Activated naive CD4-positive, alpha-beta T cell treated with anti-CD3 and anti-CD28 coated beads, Interleukin-2, amount 10 ng/mL, durations not matched to agents 5 hours and 36 hours (primary cell): ENCODE measurements around the gene KCNK10. TPM values are rescaled to one million over a fixed set of nuclear protein-coding genes. Genes with fewer than 3 reads are reported as not detected.

Experiments
- total RNA-seq, 2 experiments: library from RNA; stranded (reverse); gene quantifications; one replicate each; pipeline ENCODE4 v1.2.3, GENCODE V29; 2021

The KCNK10 gene, protein sequence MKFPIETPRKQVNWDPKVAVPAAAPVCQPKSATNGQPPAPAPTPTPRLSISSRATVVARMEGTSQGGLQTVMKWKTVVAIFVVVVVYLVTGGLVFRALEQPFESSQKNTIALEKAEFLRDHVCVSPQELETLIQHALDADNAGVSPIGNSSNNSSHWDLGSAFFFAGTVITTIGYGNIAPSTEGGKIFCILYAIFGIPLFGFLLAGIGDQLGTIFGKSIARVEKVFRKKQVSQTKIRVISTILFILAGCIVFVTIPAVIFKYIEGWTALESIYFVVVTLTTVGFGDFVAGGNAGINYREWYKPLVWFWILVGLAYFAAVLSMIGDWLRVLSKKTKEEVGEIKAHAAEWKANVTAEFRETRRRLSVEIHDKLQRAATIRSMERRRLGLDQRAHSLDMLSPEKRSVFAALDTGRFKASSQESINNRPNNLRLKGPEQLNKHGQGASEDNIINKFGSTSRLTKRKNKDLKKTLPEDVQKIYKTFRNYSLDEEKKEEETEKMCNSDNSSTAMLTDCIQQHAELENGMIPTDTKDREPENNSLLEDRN
- total RNA-seq = not detected

DNA sequence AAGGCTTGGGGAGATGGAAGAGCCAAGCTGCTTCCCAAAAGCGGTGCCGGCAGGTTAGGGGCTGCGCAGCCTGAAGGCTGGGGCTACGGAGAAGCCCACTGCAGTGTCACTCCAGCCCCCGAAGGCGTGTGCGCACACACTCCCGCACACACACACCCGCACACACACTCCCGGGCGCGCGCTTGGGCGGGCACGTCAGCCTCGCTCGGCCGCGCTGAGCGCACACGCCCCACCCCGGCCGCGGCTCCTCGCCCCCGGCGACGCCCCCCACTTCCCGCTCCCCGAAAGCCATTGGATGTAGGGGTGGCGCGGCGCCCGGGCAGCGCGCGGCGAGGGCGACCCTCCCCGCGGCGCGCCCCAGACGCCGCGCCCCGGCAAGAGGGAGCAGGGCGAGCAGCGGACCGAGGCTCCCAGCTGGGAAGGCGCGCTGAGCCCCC, at the start of gene KCNK10:
KCNK10 (minus strand) TSS at position 184 of the 437 bp plus-strand sequence. CDS start 471 bp downstream, outside the sequence.

Other genes with a start within 250 kb of the KCNK10 start
- gene SPATA7, start 62.4 kb upstream of the KCNK10 start, total RNA-seq = 1 to 10 TPM; 3.0 to 4.1 TPM
- under 1 TPM; 0.10 to 0.22 TPM for gene PTPN21, start 231.7 kb upstream of the KCNK10 start, total RNA-seq
- gene ZC3H14, start 239.8 kb upstream of the KCNK10 start, total RNA-seq = 10 to 100 TPM; 39.4 to 40.3 TPM